ENCODE measurements around the gene OR56B1. TPM values are rescaled to one million over a fixed set of nuclear protein-coding genes. Genes with fewer than 3 reads are reported as not detected.

OR56B1 gene
- total and polyA plus RNA-seq, 5 experiments from 2014 or later, result 0.36 to 0.42 TPM; not detected in 3

DNA sequence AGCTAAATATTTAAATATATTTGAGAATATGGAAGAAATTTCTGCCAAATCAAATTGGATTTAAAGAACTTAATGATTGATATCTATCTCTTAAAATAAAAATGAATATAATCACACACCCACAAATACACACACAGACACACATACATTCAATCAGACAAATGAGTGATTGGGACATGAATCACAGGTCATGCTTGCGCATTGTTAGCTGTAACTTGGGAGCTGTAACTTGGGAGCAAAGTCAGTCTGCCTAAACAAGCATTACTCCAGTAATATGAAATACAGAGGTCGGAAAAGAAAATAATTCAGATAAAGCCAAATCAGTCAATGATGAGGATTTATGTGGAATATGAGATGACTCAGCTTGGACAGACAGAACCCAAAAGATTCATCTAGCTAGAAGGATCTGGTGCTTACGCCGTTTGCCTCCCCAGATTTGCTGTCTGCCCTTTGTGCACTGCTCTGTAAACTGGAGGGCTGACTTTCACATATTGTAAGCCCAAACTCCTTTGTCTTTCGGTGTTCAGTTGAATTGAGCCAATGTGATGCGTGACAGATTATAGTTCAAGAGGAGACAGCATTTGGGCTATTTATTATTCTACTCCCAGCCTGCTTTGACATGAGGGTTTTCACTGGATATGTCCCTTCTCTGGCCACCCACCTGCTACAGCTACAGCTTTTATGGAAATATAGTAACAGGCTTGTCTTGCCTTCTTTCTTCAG lies 1.6 kb downstream of the OR56B1 start:
- Mint-ChIP-seq H3K27me3 (peaks cover 3 to 15% (median 10%) of the 10 kb centered on the region in 5 donors), H3K27ac (no peak overlapping the region), H3K4me1 (no peaks in the 10 kb centered on the region), H3K4me3 (no peak overlapping the region), H3K9me3 (peaks cover 10 to 32% (median 25%) of the 10 kb centered on the region in 9 donors), H3K36me3 (peaks cover 17 to 52% (median 40%) of the 10 kb centered on the region in 3 donors)
- POLR2A ChIA-PET, result no interaction called here
- DNase-seq (no peak), ATAC-seq (no peak)

DNA sequence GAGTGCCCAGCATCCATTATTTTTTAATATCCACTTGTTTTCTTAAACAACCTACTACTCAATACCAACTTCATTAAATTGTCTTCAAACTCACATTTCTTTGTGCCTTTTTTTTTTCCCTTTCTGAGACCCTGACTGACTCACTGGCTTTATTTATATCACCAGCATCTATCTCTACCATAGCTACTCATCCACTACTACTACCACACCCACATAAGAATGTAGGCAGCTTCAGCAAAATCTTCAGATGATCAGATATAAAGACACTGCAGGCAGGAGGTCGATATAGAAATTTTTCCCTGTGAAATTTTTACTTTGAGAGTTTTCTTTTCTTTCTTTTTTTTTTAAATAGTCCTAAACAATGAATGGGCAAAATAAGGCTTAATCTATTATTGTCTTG lies 2.2 kb downstream of the OR56B1 start:
- ATAC-seq, result no peak
- H3K4me3 Mint-ChIP-seq, result no peak overlapping the region

DNA sequence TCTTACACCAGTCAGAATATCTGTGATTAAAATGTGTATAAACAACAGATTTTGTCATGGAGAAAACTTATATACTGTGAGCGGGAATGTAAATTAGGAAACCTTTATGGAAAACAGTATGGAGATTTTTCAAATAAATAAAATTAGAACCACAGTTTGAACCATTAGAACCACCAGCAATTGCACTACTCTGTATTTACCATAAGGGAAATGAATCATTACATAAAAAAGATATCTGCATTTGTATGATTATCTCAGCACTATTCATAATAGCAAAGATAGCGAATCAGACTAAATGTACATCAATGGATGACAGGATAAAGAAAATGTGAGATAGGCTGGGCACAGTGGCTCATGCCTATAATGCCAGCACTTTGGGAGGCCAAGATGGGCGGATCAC lies 10.4 kb downstream of the OR56B1 start:
- peaks cover 0 to 29% (median 24%) of the 10 kb centered on the region in 3 donors for H3K36me3 Mint-ChIP-seq
- no peak overlapping the region for H3K27ac Mint-ChIP-seq
- ATAC-seq, result no peak
- no peak overlapping the region for H3K4me3 Mint-ChIP-seq
- H3K9me3 Mint-ChIP-seq, result peaks cover 10 to 34% (median 25%) of the 10 kb centered on the region in 9 donors
- H3K4me1 Mint-ChIP-seq, result no peaks in the 10 kb centered on the region
- DNase-seq, result no peak
- POLR2A ChIA-PET, result no interaction called here
- peaks cover 0 to 6% (median 0%) of the 10 kb centered on the region in 5 donors for H3K27me3 Mint-ChIP-seq

More for the DNA sequence above, 2.2 kb downstream of the OR56B1 start:
- peaks cover 10 to 38% (median 30%) of the 10 kb centered on the region in 9 donors for H3K9me3 Mint-ChIP-seq
- peaks cover 17 to 54% (median 46%) of the 10 kb centered on the region in 3 donors for H3K36me3 Mint-ChIP-seq
- H3K27me3 Mint-ChIP-seq, result peaks cover 3 to 15% (median 10%) of the 10 kb centered on the region in 5 donors
- H3K27ac Mint-ChIP-seq, result no peak overlapping the region
- DNase-seq, result no peak
- POLR2A ChIA-PET, result no interaction called here
- no peaks in the 10 kb centered on the region for H3K4me1 Mint-ChIP-seq

DNA sequence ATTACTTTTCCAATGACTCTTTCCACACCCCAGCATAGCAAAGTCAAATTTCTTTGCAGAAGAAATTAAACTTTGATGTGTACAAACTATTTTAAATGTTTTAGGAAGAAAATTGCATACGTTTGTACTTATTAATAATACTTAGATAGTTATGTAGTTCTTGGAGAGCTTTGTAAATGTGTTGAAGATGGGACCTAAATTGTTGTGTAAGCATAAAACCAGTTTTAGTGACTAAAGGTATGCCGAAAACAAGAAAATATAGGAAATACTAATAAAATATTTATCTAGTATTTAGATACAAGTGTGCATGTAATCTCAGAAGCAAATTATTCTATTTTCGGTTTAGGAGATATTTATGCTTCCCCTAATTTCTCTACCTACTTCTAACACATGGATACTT lies 13.6 kb downstream of the OR56B1 start:
- POLR2A ChIA-PET, result no interaction called here
- Mint-ChIP-seq H3K36me3 (peaks cover 0 to 5% (median 0%) of the 10 kb centered on the region in 3 donors), H3K27me3 (no peaks in the 10 kb centered on the region), H3K27ac (no peak overlapping the region), H3K4me3 (no peak overlapping the region), H3K4me1 (no peaks in the 10 kb centered on the region), H3K9me3 (peaks cover 0 to 4% (median 3%) of the 10 kb centered on the region in 9 donors)
- ATAC-seq (no peak), DNase-seq (no peak)

DNA sequence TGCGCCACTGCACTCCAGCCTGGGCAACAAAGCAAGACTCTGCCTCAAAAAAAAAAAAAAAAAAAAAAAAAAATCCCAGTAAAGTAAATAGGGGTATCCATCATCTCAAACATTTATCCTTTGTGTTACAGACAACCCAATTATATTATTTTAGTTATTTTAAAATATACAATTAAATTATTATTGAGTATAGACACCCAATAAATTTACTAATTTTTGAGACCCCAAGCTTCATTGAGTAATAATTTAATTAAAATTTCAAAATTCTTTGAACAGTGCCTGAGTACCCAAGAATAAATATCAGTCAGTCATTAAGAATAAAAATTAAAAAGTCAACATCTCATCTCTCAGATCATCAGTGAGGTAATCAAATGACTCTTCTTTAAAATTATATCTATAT lies 17.7 kb downstream of the OR56B1 start, which contains the start of gene OR52N4:
Gene OR52N4 (plus strand): TSS at position 301 of the 400 bp plus-strand sequence. CDS start 498 bp downstream, outside the sequence.
- POLR2A ChIA-PET, result no interaction called here
- H3K9me3 Mint-ChIP-seq, result no peaks in the 10 kb centered on the region
- no peak within 1 kb of the TSS for H3K27ac Mint-ChIP-seq
- H3K4me1 Mint-ChIP-seq, result no peaks in the 10 kb centered on the region
- no peak for DNase-seq
- H3K36me3 Mint-ChIP-seq, result peaks cover 0 to 1% (median 0%) of the 10 kb centered on the region in 3 donors
- ATAC-seq, result no peak
- no peak within 1 kb of the TSS for H3K4me3 Mint-ChIP-seq
- H3K27me3 Mint-ChIP-seq, result peaks cover 0 to 5% (median 0%) of the 10 kb centered on the region in 5 donors

DNA sequence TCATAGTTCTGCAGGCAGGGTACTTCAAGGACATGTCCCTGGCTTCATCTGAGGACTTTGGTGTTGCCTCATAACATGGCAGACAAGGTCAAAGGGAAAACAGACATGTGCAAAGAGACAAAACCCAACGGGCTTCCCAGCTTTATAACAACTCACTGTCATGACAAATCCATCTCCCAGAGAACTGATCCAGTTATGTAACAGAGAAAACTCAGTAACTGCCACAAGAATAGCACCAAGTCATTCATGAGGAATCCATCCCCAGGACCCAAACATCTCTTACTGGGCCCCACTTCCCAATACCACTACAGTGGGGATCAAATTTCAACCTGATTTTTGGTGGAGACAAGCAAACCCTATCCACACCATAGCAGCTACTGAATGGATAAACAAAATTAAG lies 30.8 kb downstream of the OR56B1 start:
- H3K4me1 Mint-ChIP-seq, result no peaks in the 10 kb centered on the region
- H3K27ac Mint-ChIP-seq, result no peak overlapping the region
- no peaks in the 10 kb centered on the region for H3K9me3 Mint-ChIP-seq
- no peaks in the 10 kb centered on the region for H3K36me3 Mint-ChIP-seq
- POLR2A ChIA-PET, result no interaction called here
- H3K27me3 Mint-ChIP-seq, result no peaks in the 10 kb centered on the region
- DNase-seq, result no peak
- ATAC-seq, result no peak
- no peak overlapping the region for H3K4me3 Mint-ChIP-seq

DNA sequence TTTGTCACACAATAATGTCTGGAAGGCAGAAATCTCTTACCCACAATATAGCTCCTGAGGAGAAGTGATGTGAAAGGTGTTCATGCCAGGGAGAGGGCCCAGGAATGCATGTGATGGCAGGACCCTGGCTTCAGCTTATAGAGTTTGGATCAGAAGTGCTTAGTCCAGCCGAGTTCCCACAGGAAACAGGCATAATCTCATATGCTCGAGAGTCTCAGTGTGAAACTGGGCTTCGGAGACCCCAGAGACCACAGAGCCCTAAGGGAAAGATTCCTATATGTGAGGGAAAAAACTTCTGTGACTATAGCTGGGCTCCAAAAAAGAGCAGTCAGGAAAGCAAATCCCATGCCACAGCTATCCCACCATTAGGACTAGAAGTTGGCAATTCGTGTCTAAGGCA lies 47.0 kb downstream of the OR56B1 start, which contains the start of gene OR52N5:
Gene OR52N5 (minus strand): TSS at position 101 of the 400 bp plus-strand sequence. CDS start 4,721 bp downstream, outside the sequence.
- no peak within 1 kb of the TSS for H3K27ac Mint-ChIP-seq
- peaks cover under 1 to 12% (median 1%) of the 10 kb centered on the region in 5 donors for H3K27me3 Mint-ChIP-seq
- H3K4me3 Mint-ChIP-seq, result no peak within 1 kb of the TSS
- peaks cover 0 to 2% (median 0%) of the 10 kb centered on the region in 4 donors for H3K4me1 Mint-ChIP-seq
- H3K36me3 Mint-ChIP-seq, result peaks cover 0 to under 1% (median 0%) of the 10 kb centered on the region in 3 donors
- H3K9me3 Mint-ChIP-seq, result peaks cover 0 to 13% (median 0%) of the 10 kb centered on the region in 9 donors
- no peak for ATAC-seq
- DNase-seq, result no peak
- POLR2A ChIA-PET, result no interaction called here

Other genes with a start within 250 kb of the OR56B1 start
- gene OR52D1, start 247.8 kb upstream of the OR56B1 start, total RNA-seq, result not detected
- gene OR52D1, start 247.8 kb upstream of the OR56B1 start, polyA plus RNA-seq, result not detected
- gene UBQLN3, start 226.5 kb upstream of the OR56B1 start, total RNA-seq, result under 1 TPM in 1 of 2 experiments, not detected in 1; 0.41 TPM
- not detected for gene UBQLN3, start 226.5 kb upstream of the OR56B1 start, polyA plus RNA-seq
- gene UBQLNL, start 219.7 kb upstream of the OR56B1 start, total RNA-seq, result under 1 TPM; 0.47 TPM
- gene UBQLNL, start 219.7 kb upstream of the OR56B1 start, polyA plus RNA-seq, result not detected
- not detected for gene OR52H1, start 187.9 kb upstream of the OR56B1 start, total RNA-seq
- gene OR52H1, start 187.9 kb upstream of the OR56B1 start, polyA plus RNA-seq, result not detected
- not detected for gene OR52B6, start 155.6 kb upstream of the OR56B1 start, total RNA-seq
- not detected for gene OR52B6, start 155.6 kb upstream of the OR56B1 start, polyA plus RNA-seq
- gene TRIM6, start 139.8 kb upstream of the OR56B1 start, total RNA-seq, result not detected
- not detected for gene TRIM6, start 139.8 kb upstream of the OR56B1 start, polyA plus RNA-seq
- gene TRIM34, start 111.4 kb upstream of the OR56B1 start, total RNA-seq, result 10 to 100 TPM; 12.5 to 12.6 TPM
- 10 to 100 TPM; 10.8 to 13.1 (median 12.1) TPM for gene TRIM34, start 111.4 kb upstream of the OR56B1 start, polyA plus RNA-seq
- gene TRIM5, start 51.4 kb upstream of the OR56B1 start, total RNA-seq, result 10 to 100 TPM; 39.4 to 41.8 TPM
- gene TRIM5, start 51.4 kb upstream of the OR56B1 start, polyA plus RNA-seq, result 10 to 100 TPM in 1 of 3 donors, 1 to 10 TPM in 2; 9.6 to 10.4 (median 9.9) TPM
- 100 to 1,000 TPM; 242 to 243 TPM for gene TRIM22, start 46.7 kb upstream of the OR56B1 start, total RNA-seq
- gene TRIM22, start 46.7 kb upstream of the OR56B1 start, polyA plus RNA-seq, result 100 to 1,000 TPM; 108 to 143 (median 114) TPM
- 1 to 10 TPM; 2.2 to 2.6 TPM for gene OR52N4, start 17.8 kb downstream of the OR56B1 start, total RNA-seq
- under 1 TPM in 2 of 3 donors, not detected in 1; 0.55 to 0.59 TPM for gene OR52N4, start 17.8 kb downstream of the OR56B1 start, polyA plus RNA-seq
- not detected for gene OR52N5, start 46.9 kb downstream of the OR56B1 start, total RNA-seq
- not detected for gene OR52N5, start 46.9 kb downstream of the OR56B1 start, polyA plus RNA-seq
- gene OR52N1, start 54.8 kb downstream of the OR56B1 start, total RNA-seq, result not detected
- not detected for gene OR52N1, start 54.8 kb downstream of the OR56B1 start, polyA plus RNA-seq
- not detected for gene OR52N2, start 72.5 kb downstream of the OR56B1 start, total RNA-seq
- not detected for gene OR52N2, start 72.5 kb downstream of the OR56B1 start, polyA plus RNA-seq
- gene OR52E6, start 105.4 kb downstream of the OR56B1 start, total RNA-seq, result not detected
- gene OR52E6, start 105.4 kb downstream of the OR56B1 start, polyA plus RNA-seq, result not detected
- gene OR52E8, start 121.2 kb downstream of the OR56B1 start, total RNA-seq, result not detected
- not detected for gene OR52E8, start 121.2 kb downstream of the OR56B1 start, polyA plus RNA-seq
- not detected for gene OR52E4, start 144.2 kb downstream of the OR56B1 start, total RNA-seq
- gene OR52E4, start 144.2 kb downstream of the OR56B1 start, polyA plus RNA-seq, result not detected
- gene OR52E5, start 156.8 kb downstream of the OR56B1 start, total RNA-seq, result not detected
- gene OR52E5, start 156.8 kb downstream of the OR56B1 start, polyA plus RNA-seq, result not detected
- gene OR56A3, start 205.8 kb downstream of the OR56B1 start, total RNA-seq, result not detected
- not detected for gene OR56A3, start 205.8 kb downstream of the OR56B1 start, polyA plus RNA-seq
- gene OR56A5, start 232.0 kb downstream of the OR56B1 start, total RNA-seq, result not detected
- gene OR56A5, start 232.0 kb downstream of the OR56B1 start, polyA plus RNA-seq, result not detected

Measured in naive thymus-derived CD8-positive, alpha-beta T cell (primary cell).